Psoas muscle (tissue), 8 donors: ENCODE results near the gene VSTM1. TPM values are rescaled to one million over a fixed set of nuclear protein-coding genes. Genes with fewer than 3 reads are reported as not detected.

ENCODE experiments used
- ATAC-seq, 4 donors: fragments of 200-7000 bp; cut with Tn5 transposase; one replicate each; pipeline ENCODE4 v1.9.1; 2020; ENCODE audit warnings: moderate library complexity in 3 of 4, mild to moderate bottlenecking in 2 of 4
- DNase-seq, 2 donors: peaks; one replicate each; pipeline ENCODE4 v3.0.0-alpha.2; 2020
- H3K27ac ChIP-seq: fragments of 200-600 bp; one replicate; pipeline ENCODE4 v1.8.0; 2022
- H3K27me3 ChIP-seq, 3 donors: fragments of 200-600 bp in 1 of 3; one replicate each; pipeline versions ENCODE4 v1.6.1 to v1.8.0; 2013 to 2022; ENCODE audit warnings: low read length in 2 of 3, mild to moderate bottlenecking in 2 of 3, moderate library complexity in 1 of 3; ENCODE audit not compliant: insufficient read depth in 3 of 3
- H3K36me3 ChIP-seq, 2 donors: fragments of 200-600 bp in 1 of 2; one replicate each; pipeline versions ENCODE4 v1.6.1 to v1.8.0; 2013 to 2022; ENCODE audit warnings: low read depth in 1 of 2, mild to moderate bottlenecking in 1 of 2, moderate library complexity in 1 of 2; ENCODE audit not compliant: insufficient read depth in 1 of 2
- H3K4me1 ChIP-seq: fragments of 200-600 bp; one replicate; pipeline ENCODE4 v1.8.0; 2022
- H3K4me3 ChIP-seq: fragments of 200-600 bp; one replicate; pipeline ENCODE4 v1.8.0; 2022; ENCODE audit warnings: mild to moderate bottlenecking
- H3K9me3 ChIP-seq: fragments of 200-600 bp; one replicate; pipeline ENCODE4 v1.8.0; 2022
- CTCF ChIP-seq: fragments of 200-600 bp; IDR thresholded peaks from one replicate; pipeline ENCODE4 v1.8.0; 2022; ENCODE audit warnings: antibody characterized with exemption
- WGBS, 3 donors: extraction: QIAGEN DNeasy Blood & Tissue Kit; methylation state at CpG; one replicate each; pipeline versions ENCODE4 v1.1.6 to v1.1.7; 2013; 5-methylcytosine and 5-hydroxymethylcytosine counted together
- intact Hi-C, 2 donors: fragments of 100-400 bp; cut with DNase I; formaldehyde crosslinking; loops; one replicate each; pipeline versions ENCODE4 v1.11.0 to v1.14.2; 2022
- polyA plus RNA-seq, 3 donors: library from polyadenylated mRNA; stranded (reverse); fragments of 200-250 nt; gene quantifications; one replicate each; pipeline ENCODE4 v1.2.3, GENCODE V29; 2013
- total RNA-seq, 4 donors: library from RNA; stranded (reverse); fragmentation: NEBNext Ultra II Directional in 2 of 4; extraction: Animal tissue kit (Norgen Biotek cat#: 25700) in 2 of 4; gene quantifications; one replicate each; pipeline versions ENCODE4 v1.2.1 to v1.2.4, GENCODE V29; 2021 to 2023
- donor health status: healthy with polysubstance abuse.
- donor health status: DM: no; HTN: no; CAD: no; lungs with moderate emphysema.
- donor health status: Bipolar disorder and iron deficiency.
- donor health status: healthy.
- donor health status: DM: yes; HTN: yes; CAD: no.
- donor health status: DM: no; HTN: no; CAD: no.
- donor health status: DM: no; HTN: no; CAD: no.
- donor health status: DM: yes; HTN: yes; CAD: no.

The VSTM1 gene
- total and polyA plus RNA-seq, 7 donors: not detected

- ATAC-seq (no peak), DNase-seq (no peak)
- Histone ChIP-seq H3K27me3 (peaks cover 0 to 10% (median 4%) of the 10 kb centered on the region in 3 donors), H3K9me3 (no peaks in the 10 kb centered on the region), H3K4me3 (no peak overlapping the region), H3K27ac (no peak overlapping the region), H3K4me1 (no peaks in the 10 kb centered on the region), H3K36me3 (no peaks in the 10 kb centered on the region)
- intact Hi-C loops: no loop called here
- WGBS, 3 donors: 73 to 84% (median 74%) methylated on average over 4 of the region's 4 CpGs
- no peak for TF ChIP-seq CTCF
Observed at GRCh38 chr19:54047616-54048015, 16.1 kb downstream of the VSTM1 start.

DNA sequence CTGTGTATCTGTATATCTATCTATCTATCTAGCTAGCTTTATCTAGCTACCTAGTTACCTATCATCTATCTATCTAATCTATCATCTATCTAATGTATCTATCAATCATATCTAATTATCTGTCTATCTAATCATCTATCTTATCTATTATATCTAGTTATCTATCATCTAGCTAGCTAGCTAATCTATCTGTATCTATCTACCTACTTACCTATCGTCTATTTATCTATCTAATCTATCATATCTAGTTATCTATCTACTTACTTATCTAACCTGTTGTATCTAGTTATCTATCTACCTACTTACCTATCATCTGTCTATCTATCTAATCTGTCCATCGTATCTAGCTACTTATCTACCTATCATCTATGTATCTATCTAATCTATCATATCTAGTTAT, 17.9 kb downstream of the VSTM1 start:
- ATAC-seq: no peak
- intact Hi-C loops: no loop called here

GRCh38 chr19:54042989-54043388, 20.7 kb downstream of the VSTM1 start:
- no peak for TF ChIP-seq CTCF
- H3K27me3 ChIP-seq: peaks cover 0 to 17% (median 4%) of the 10 kb centered on the region in 3 donors
- H3K9me3 ChIP-seq: no peaks in the 10 kb centered on the region
- H3K36me3 ChIP-seq: no peaks in the 10 kb centered on the region
- intact Hi-C loops: no loop called here
- ATAC-seq (no peak), DNase-seq (no peak)
- H3K4me1 ChIP-seq: no peaks in the 10 kb centered on the region
- WGBS, 3 donors: 58 to 81% (median 71%) methylated on average over 3 of the region's 3 CpGs
- H3K27ac ChIP-seq: no peak overlapping the region
- no peak overlapping the region for H3K4me3 ChIP-seq

More for the DNA sequence above, 17.9 kb downstream of the VSTM1 start:
- Histone ChIP-seq H3K9me3 (no peaks in the 10 kb centered on the region), H3K27me3 (peaks cover 0 to 10% (median 4%) of the 10 kb centered on the region in 3 donors), H3K36me3 (no peaks in the 10 kb centered on the region), H3K4me3 (no peak overlapping the region), H3K27ac (no peak overlapping the region), H3K4me1 (no peaks in the 10 kb centered on the region)
- TF ChIP-seq CTCF: no peak
- whole genome bisulfite sequencing, 3 donors: 77 to 92% (median 82%) methylated on average over 2 of the region's 2 CpGs
- DNase-seq: no peak

- 59 to 62% (median 60%) methylated on average over 9 of the region's 9 CpGs for WGBS, 3 donors
Observed at GRCh38 chr19:54041969-54042606, 21.6 kb downstream of the VSTM1 start.

More at GRCh38 chr19:54041969-54042606, 21.6 kb downstream of the VSTM1 start:
- no peak for TF ChIP-seq CTCF
- no peaks in the 10 kb centered on the region for H3K36me3 ChIP-seq
- DNase-seq (no peak), ATAC-seq (no peak)
- no peaks in the 10 kb centered on the region for H3K9me3 ChIP-seq
- H3K4me1 ChIP-seq: no peaks in the 10 kb centered on the region
- intact Hi-C loops: no loop called here
- peaks cover 0 to 17% (median 4%) of the 10 kb centered on the region in 3 donors for H3K27me3 ChIP-seq
- no peak overlapping the region for H3K27ac ChIP-seq
- no peak overlapping the region for H3K4me3 ChIP-seq
